K562 (cell line): ENCODE measurements around the gene JPT1. TPM values are rescaled to one million over a fixed set of nuclear protein-coding genes. Genes with fewer than 3 reads are reported as not detected.

Experiments
- ATAC-seq: fragments of 200-7000 bp; cut with Tn5 transposase; 3 replicates; pipeline ENCODE4 v1.9.1; 2020; ENCODE audit warnings: moderate library complexity
- BruUV-seq: library from RNA; stranded (reverse); fragments of 400-500 nt; replicated peaks from 2 replicates; lab custom pipeline; 2021; lab: Mats Ljungman, UMichigan
- CTCF ChIA-PET: fragments of 300-600 bp; formaldehyde crosslinking; extraction: SDS; loops from one replicate; lab custom pipeline; 2021; ENCODE audit warnings: low intra/inter-chr PET ratio; lab: Yijun Ruan, JAX
- POLR2A ChIA-PET: fragments of 300-600, 350-650 bp; sonication (Branson Sonifier 250); formaldehyde crosslinking; extraction: SDS; loops from one replicate; lab custom pipeline; 2021; ENCODE audit warnings: antibody characterized with exemption, inconsistent platforms; lab: Yijun Ruan, JAX
- DNase-seq, 4 experiments: peaks; one replicate each; pipeline versions ENCODE4 v3.0.0 to v3.0.0-alpha.2; 2011 to 2018; ENCODE audit warnings: low spot score in 3 of 4, mixed read lengths in 3 of 4; ENCODE audit errors: extremely low read depth in 1 of 4
- FAIRE-seq: peaks from 2 replicates; lab custom pipeline; 2011; peaks lifted over from hg19 to GRCh38; lab: Jason Lieb, UNC
- H2AFZ ChIP-seq: 2 replicates; pipeline ENCODE4 v1.6.0; 2011; ENCODE audit warnings: low read depth, low read length, control low read depth, inconsistent platforms
- H3K27ac ChIP-seq: fragments of 200-600 bp; 3 replicates; pipeline ENCODE4 v1.8.0; 2011; ENCODE audit warnings: low read depth, mild to moderate bottlenecking, control low read depth, inconsistent platforms, low read length, moderate library complexity, mixed read lengths; ENCODE audit errors: extremely low read depth
- H3K27me3 ChIP-seq, 2 experiments: fragments of 300-600 bp in 1 of 2; 2 replicates in 1 of 2; 3 replicates in 1 of 2; pipeline versions ENCODE4 v1.6.0 to v1.8.0; 2011; ENCODE audit warnings: inconsistent platforms in 2 of 2, low read length in 2 of 2, mild to moderate bottlenecking in 1 of 2, mixed read lengths in 1 of 2, moderate library complexity in 1 of 2; ENCODE audit not compliant: control insufficient read depth in 2 of 2, insufficient read depth in 2 of 2
- H3K36me3 ChIP-seq: fragments of 300-600 bp; 3 replicates; pipeline ENCODE4 v1.8.0; 2011; ENCODE audit warnings: mild to moderate bottlenecking, low read length, inconsistent platforms; ENCODE audit not compliant: control insufficient read depth, insufficient read depth
- H3K4me1 ChIP-seq, 2 experiments: fragments of 200-600 bp in 1 of 2; replicated peaks in 1 of 2; 2 replicates in 1 of 2; 3 replicates in 1 of 2; pipeline versions ENCODE4 v1.5.1 to v1.8.0; 2011; ENCODE audit warnings: inconsistent platforms in 2 of 2, low read length in 2 of 2, mild to moderate bottlenecking in 1 of 2, mixed read lengths in 1 of 2, moderate library complexity in 1 of 2; ENCODE audit not compliant: control insufficient read depth in 2 of 2, insufficient read depth in 2 of 2
- H3K4me2 ChIP-seq: 2 replicates; pipeline ENCODE4 v1.6.1; 2011; ENCODE audit warnings: low read length, control low read depth, inconsistent platforms, mixed read lengths; ENCODE audit not compliant: insufficient read depth
- H3K4me3 ChIP-seq: fragments of 200-600 bp; sonication (generic), shearing (Covaris generic); 2 replicates; pipeline ENCODE4 v1.5.1; 2016; ENCODE audit warnings: control low read depth, inconsistent platforms
- H3K79me2 ChIP-seq: fragments of 200-600 bp; 3 replicates; pipeline ENCODE4 v1.8.0; 2011; ENCODE audit warnings: low read length, inconsistent platforms; ENCODE audit not compliant: control insufficient read depth, insufficient read depth
- H3K9ac ChIP-seq, 2 experiments: 2 replicates each; pipeline versions ENCODE4 v1.6.0 to v1.6.1; 2011; ENCODE audit warnings: low read depth in 2 of 2, low read length in 2 of 2, control low read depth in 1 of 2, inconsistent platforms in 1 of 2, mild to moderate bottlenecking in 1 of 2, mixed read lengths in 1 of 2; ENCODE audit not compliant: insufficient read depth in 1 of 2
- H3K9me1 ChIP-seq: one replicate; pipeline ENCODE4 v1.6.0; 2011; ENCODE audit warnings: inconsistent platforms, mild to moderate bottlenecking, low read length, moderate library complexity; ENCODE audit not compliant: control insufficient read depth, insufficient read depth
- H3K9me3 ChIP-seq: replicated peaks from 2 replicates; pipeline ENCODE4 v1.5.1; 2011; ENCODE audit warnings: low read depth, low read length, inconsistent platforms; ENCODE audit not compliant: control insufficient read depth, insufficient read depth
- H4K20me1 ChIP-seq: replicated peaks from 2 replicates; pipeline ENCODE4 v1.6.1; 2011; ENCODE audit warnings: low read length, inconsistent platforms, mixed read lengths; ENCODE audit not compliant: control insufficient read depth, insufficient read depth
- FOXK2 ChIP-seq, 2 experiments: fragments of 450-650 bp; IDR thresholded peaks in 1 of 2; conservative IDR thresholded peaks in 1 of 2; 2 replicates each; pipeline ENCODE4 v1.6.1; 2016; ENCODE audit warnings: low read depth in 2 of 2, mild to moderate bottlenecking in 1 of 2
- MTF1 ChIP-seq: fragments of 250-450 bp; sonication (Bioruptor Pico); IDR thresholded peaks from 2 replicates; pipeline ENCODE4 v1.9.0; 2021; ENCODE audit warnings: moderate library complexity, mild to moderate bottlenecking, inconsistent platforms, borderline replicate concordance
- NCOR1 ChIP-seq: fragments of 450-650 bp; IDR thresholded peaks from 2 replicates; pipeline ENCODE4 v1.6.1; 2016; ENCODE audit warnings: mild to moderate bottlenecking, moderate library complexity
- PML ChIP-seq: IDR thresholded peaks from 2 replicates; pipeline ENCODE4 v1.6.1; 2012; ENCODE audit warnings: low read length, inconsistent platforms
- POLR2G ChIP-seq: fragments of 200-400 bp; formaldehyde crosslinking; IDR thresholded peaks from 2 replicates; pipeline ENCODE4 v1.6.1; 2017; ENCODE audit warnings: low read depth, mild to moderate bottlenecking, antibody characterized with exemption, low read length, moderate library complexity
- USF1 ChIP-seq: sonication (generic); formaldehyde crosslinking; IDR thresholded peaks from 2 replicates; pipeline ENCODE4 v1.9.0; 2022; ENCODE audit warnings: mild to moderate bottlenecking, missing genetic modification reagents
- XRCC3 ChIP-seq: fragments of 450-650 bp; IDR thresholded peaks from 2 replicates; pipeline ENCODE4 v1.6.1; 2017; ENCODE audit warnings: mild to moderate bottlenecking, moderate library complexity
- WGBS: fragments of 100-300 bp; shearing (Covaris generic); methylation state at CpG from one replicate; pipeline ENCODE4 v1.1.6; 2016; ENCODE audit warnings: low coverage, mixed read lengths; ENCODE audit not compliant: insufficient coverage; ENCODE audit errors: missing lambda C conversion rate; 5-methylcytosine and 5-hydroxymethylcytosine counted together
- in situ Hi-C: fragments of 300-500 bp; cut with MboI; formaldehyde crosslinking; loops from 4 replicates; pipeline ENCODE4 v1.15.0; 2018; ENCODE audit warnings: inconsistent platforms, mixed read lengths
- intact Hi-C: fragments of 100-400 bp; cut with micrococcal nuclease; formaldehyde crosslinking; loops from 2 replicates; pipeline ENCODE4 v1.14.2; 2022
- polyA plus RNA-seq, 8 experiments: library from polyadenylated mRNA; depleted of rRNA in 4 of 8; stranded (reverse) in 5 of 8; unstranded in 3 of 8; fragments of >200 nt; fragmentation: Nextera tagmentation in 2 of 8; fragmentation: Illumina TruSeq in 1 of 8; extraction: Ambion mirVana in 2 of 8; extraction: Trizol in 1 of 8; gene quantifications; 2 replicates each; pipeline versions ENCODE4 v1.2.1 to v1.2.3, GENCODE V29; 2011 to 2014; ENCODE audit warnings: inconsistent platforms in 1 of 8, missing spikeins in 1 of 8
- total RNA-seq, 7 experiments: library from RNA; depleted of rRNA in 6 of 7; stranded (reverse); fragments of >200 nt in 6 of 7; fragmentation: Illumina TruSeq in 2 of 7; extraction: Trizol in 2 of 7; gene quantifications; 2 replicates each; pipeline versions ENCODE4 v1.2.1 to v1.2.3, GENCODE V29; 2011 to 2021; ENCODE audit warnings: low replicate concordance in 1 of 7

Gene JPT1
- total and polyA plus RNA-seq, 9 of the 15 experiments (the other 6 are each of a cell fraction or from before 2014, with no cell fraction given), result 56.7 to 292 (median 144) TPM

- POLR2A ChIA-PET, result interaction anchor here (0.6 to 7.3 kb wide), 14 partner anchors 8 to 400 kb away, joined by 3 to 51 read pairs (median 4); partner anchors contain the start of genes JPT1, NT5C and NUP85
- H3K9me3 ChIP-seq, result no peaks in the 10 kb centered on the region
- H3K9ac ChIP-seq, result no peak overlapping the region
- intact Hi-C loops (no loop called here), in situ Hi-C loops (no loop called here)
- BruUV-seq, result no TSS peak
- CTCF ChIA-PET, result no interaction called here
- no peaks in the 10 kb centered on the region for H3K9me1 ChIP-seq
- H3K27ac ChIP-seq, result no peak overlapping the region
- TF ChIP-seq POLR2G, result 0 out of 2 replicates have a peak, but pooled peaks have one; percentile 18
- TF ChIP-seq NCOR1, result no peak
- TF ChIP-seq MTF1, result no peak
- TF ChIP-seq FOXK2 (conservative IDR thresholded peaks at IDR 0.05 in 1 of 2, IDR thresholded peaks at IDR 0.05 in 1 of 2; ENCODE audit: low read depth in 2 of 2), result no peak
- no peak for TF ChIP-seq PML
- no peak for TF ChIP-seq XRCC3
- TF ChIP-seq USF1 (CRISPR knock-in tag), result no peak
- H3K4me3 ChIP-seq, result no peak overlapping the region
- no peaks in the 10 kb centered on the region; a peak in 1 of 5 replicates for H3K4me1 ChIP-seq
- ATAC-seq (0 out of 3 replicates have a peak, but pooled peaks have one; percentile 9), DNase-seq (no peak), FAIRE-seq (no peak)
- 93% methylated on average over 11 of the region's 11 CpGs for WGBS
- no peaks in the 10 kb centered on the region for H3K27me3 ChIP-seq
- 0 out of 2 replicates have a peak, but pooled peaks cover 3% of the 10 kb centered on the region for H4K20me1 ChIP-seq
- H3K36me3 ChIP-seq, result peaks cover 94% of the 10 kb centered on the region
- peaks cover 35% of the 10 kb centered on the region for H3K79me2 ChIP-seq
- H2AFZ ChIP-seq, result no peak overlapping the region
- no peak overlapping the region for H3K4me2 ChIP-seq
These were observed 9.3 kb downstream of the JPT1 start for GRCh38 chr17:75144816-75145512.
